ENCODE measurements around the gene BTN1A1.

DNA sequence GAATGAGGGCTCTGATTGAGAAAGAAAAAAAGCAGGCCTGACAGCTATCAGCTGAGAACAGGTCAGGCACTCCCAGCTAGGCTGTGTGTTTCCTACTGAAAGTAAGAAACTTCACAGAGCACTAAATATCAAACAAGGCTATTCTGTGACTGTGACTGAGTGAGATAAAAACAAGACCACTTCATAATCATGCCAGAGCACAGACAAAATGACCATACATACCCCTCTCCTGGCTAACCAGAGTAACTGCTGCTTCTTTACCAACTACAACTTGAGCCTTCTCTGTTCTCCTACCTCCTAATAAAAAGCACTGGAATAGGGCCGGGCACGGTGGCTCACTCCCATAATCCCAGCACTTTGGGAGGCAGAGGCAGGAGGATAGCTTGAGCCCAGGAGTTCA is 6.8 kb upstream of the BTN1A1 start:
- TF ChIP-seq, protein P1, sequence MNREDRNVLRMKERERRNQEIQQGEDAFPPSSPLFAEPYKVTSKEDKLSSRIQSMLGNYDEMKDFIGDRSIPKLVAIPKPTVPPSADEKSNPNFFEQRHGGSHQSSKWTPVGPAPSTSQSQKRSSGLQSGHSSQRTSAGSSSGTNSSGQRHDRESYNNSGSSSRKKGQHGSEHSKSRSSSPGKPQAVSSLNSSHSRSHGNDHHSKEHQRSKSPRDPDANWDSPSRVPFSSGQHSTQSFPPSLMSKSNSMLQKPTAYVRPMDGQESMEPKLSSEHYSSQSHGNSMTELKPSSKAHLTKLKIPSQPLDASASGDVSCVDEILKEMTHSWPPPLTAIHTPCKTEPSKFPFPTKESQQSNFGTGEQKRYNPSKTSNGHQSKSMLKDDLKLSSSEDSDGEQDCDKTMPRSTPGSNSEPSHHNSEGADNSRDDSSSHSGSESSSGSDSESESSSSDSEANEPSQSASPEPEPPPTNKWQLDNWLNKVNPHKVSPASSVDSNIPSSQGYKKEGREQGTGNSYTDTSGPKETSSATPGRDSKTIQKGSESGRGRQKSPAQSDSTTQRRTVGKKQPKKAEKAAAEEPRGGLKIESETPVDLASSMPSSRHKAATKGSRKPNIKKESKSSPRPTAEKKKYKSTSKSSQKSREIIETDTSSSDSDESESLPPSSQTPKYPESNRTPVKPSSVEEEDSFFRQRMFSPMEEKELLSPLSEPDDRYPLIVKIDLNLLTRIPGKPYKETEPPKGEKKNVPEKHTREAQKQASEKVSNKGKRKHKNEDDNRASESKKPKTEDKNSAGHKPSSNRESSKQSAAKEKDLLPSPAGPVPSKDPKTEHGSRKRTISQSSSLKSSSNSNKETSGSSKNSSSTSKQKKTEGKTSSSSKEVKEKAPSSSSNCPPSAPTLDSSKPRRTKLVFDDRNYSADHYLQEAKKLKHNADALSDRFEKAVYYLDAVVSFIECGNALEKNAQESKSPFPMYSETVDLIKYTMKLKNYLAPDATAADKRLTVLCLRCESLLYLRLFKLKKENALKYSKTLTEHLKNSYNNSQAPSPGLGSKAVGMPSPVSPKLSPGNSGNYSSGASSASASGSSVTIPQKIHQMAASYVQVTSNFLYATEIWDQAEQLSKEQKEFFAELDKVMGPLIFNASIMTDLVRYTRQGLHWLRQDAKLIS (CRISPR knock-in tag; IDR thresholded peaks at IDR 0.05; ENCODE audit: borderline replicate concordance): no peak
- TF ChIP-seq ZNF396 (CRISPR knock-in tag; IDR thresholded peaks at IDR 0.05; ENCODE audit: borderline replicate concordance) (no peak), NFYB (CRISPR knock-in tag; conservative IDR thresholded peaks at IDR 0.05; ENCODE audit: low read depth) (no peak), ZNF263 (CRISPR knock-in tag; IDR thresholded peaks at IDR 0.05; ENCODE audit: low read depth) (no peak), NFE2L1 (CRISPR knock-in tag; IDR thresholded peaks at IDR 0.05) (no peak), SMAD4 (CRISPR knock-in tag; IDR thresholded peaks at IDR 0.05) (no peak), CBFB (CRISPR knock-in tag; IDR thresholded peaks at IDR 0.05; ENCODE audit: low read depth) (no peak), CREB1 (CRISPR knock-in tag; IDR thresholded peaks at IDR 0.05) (no peak), ELF4 (CRISPR knock-in tag; IDR thresholded peaks at IDR 0.05; ENCODE audit: low read depth) (no peak), SP1 (CRISPR knock-in tag; conservative IDR thresholded peaks at IDR 0.05) (no peak)
- TF ChIP-seq, protein P2, sequence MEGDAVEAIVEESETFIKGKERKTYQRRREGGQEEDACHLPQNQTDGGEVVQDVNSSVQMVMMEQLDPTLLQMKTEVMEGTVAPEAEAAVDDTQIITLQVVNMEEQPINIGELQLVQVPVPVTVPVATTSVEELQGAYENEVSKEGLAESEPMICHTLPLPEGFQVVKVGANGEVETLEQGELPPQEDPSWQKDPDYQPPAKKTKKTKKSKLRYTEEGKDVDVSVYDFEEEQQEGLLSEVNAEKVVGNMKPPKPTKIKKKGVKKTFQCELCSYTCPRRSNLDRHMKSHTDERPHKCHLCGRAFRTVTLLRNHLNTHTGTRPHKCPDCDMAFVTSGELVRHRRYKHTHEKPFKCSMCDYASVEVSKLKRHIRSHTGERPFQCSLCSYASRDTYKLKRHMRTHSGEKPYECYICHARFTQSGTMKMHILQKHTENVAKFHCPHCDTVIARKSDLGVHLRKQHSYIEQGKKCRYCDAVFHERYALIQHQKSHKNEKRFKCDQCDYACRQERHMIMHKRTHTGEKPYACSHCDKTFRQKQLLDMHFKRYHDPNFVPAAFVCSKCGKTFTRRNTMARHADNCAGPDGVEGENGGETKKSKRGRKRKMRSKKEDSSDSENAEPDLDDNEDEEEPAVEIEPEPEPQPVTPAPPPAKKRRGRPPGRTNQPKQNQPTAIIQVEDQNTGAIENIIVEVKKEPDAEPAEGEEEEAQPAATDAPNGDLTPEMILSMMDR (IDR thresholded peaks at IDR 0.05): no peak
- TF ChIP-seq, protein P3, sequence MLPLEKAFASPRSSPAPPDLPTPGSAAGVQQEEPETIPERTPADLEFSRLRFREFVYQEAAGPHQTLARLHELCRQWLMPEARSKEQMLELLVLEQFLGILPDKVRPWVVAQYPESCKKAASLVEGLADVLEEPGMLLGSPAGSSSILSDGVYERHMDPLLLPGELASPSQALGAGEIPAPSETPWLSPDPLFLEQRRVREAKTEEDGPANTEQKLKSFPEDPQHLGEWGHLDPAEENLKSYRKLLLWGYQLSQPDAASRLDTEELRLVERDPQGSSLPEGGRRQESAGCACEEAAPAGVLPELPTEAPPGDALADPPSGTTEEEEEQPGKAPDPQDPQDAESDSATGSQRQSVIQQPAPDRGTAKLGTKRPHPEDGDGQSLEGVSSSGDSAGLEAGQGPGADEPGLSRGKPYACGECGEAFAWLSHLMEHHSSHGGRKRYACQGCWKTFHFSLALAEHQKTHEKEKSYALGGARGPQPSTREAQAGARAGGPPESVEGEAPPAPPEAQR (CRISPR knock-in tag; IDR thresholded peaks at IDR 0.05): no peak
- TF ChIP-seq, protein P4, sequence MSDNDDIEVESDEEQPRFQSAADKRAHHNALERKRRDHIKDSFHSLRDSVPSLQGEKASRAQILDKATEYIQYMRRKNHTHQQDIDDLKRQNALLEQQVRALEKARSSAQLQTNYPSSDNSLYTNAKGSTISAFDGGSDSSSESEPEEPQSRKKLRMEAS (CRISPR knock-in tag; IDR thresholded peaks at IDR 0.05): no peak

Data from WTC11 (cell line).